Stimulated activated CD4-positive, alpha-beta T cell treated with anti-CD3 and anti-CD28 coated beads, TNF-alpha, amount 100 ng/mL, for 48 hours (primary cell): ENCODE results near the gene TSGA10IP.
A peak's percentile ranks its signal among the peaks of the same experiment; 100 is the strongest.

Experiments
- DNase-seq, 3 donors: peaks; one replicate each; pipeline ENCODE4 v3.0.0-alpha.2; 2020; ENCODE audit warnings: low read depth in 3 of 3

Gene TSGA10IP

DNA sequence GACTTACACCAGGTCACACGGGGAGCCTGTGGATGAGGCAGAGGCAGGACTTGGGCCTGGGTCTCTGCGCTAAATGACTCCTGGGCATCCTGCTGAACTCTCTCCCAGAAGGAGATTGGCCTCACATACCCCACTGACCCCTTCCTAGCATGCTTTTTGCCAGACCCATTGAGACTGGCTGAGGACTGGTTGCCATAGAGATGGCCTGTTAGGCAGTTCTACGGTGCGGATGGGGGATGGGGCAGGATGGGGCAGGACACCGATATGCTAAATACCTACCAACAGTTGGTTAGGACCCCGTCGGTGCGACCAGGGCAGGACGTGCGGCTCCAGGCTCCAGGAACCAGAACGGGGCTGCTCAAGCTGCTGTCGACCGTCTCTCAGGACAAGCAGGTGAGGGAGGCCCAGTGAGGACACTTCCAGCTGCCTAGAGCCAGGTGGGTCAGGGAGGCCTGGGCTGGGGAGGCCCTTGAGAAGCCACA is at the start of gene TSGA10IP:
TSGA10IP (plus strand) TSS at position 51 of the 482 bp plus-strand sequence; CDS start at position 247, 196 bp downstream.
- DNase-seq, result no peak

DNA sequence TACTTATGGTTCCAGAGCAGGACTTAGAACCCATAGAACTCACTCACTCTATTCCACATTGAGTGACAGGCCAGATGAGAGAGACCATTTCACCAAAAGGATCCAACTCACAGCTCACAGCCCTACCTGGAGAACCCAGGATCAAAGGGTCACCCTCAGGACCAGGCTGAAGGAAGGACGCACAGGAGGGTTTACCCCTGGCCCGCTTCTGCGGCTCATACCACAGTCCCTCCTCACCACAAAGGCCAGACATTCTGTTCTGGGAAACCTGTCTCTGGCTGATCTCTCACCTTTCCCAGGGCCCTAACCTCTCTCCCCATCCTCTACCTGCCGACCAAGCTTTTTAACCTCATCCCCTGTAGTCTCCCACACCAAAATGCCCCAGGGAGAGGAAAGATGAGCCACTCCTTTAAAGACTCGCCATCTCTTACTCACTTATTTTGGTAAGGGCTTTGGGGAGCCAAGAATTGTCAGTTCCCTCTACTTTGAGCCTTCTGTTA is 49.7 kb upstream of the TSGA10IP start:
- DNase-seq, result no peak

DNA sequence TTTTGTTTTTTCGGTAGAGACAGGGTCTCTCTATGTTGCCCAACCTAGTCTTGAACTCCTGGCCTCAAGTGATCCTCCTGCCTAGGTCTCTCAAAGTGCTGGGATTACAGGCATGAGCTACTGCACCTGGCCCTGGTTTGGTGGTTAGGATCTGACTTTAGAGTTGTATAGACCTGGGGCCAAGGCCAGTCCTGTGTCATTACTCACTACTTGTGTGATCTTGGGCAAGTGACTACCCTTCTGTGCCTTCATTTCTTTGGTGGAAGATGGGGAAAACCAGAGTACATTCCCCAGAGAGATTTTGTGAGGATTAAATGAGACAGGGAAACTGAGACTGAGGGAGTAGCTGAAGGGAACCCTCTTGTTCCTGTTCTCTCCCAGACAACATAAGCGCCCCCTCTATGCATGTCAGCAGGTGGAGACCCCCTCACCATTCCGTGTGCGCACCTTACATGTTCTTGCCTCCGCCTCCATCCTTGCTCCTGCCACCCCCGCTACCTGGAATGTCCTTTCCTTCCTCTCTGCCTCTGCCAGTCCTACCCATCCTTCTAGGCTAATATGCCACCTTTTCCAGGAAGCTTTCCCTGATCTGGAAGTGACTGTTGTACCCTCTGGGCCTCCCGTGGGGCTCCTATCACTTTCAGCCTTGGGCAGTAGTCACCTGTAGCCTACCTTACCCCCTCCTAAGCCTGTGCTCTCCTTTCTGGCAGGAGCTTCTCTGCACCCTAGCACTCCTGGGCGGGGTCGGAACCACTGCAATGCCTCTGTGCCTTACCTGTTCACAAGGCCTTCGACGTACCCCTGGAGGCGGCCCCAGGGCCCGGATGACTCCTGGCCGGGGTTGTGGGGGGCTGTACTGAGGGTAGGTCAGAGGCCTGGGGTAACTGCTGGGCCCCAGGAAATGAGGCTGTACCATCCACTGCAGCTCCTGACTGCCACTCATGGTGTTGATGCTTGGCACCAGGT is 49.0 kb upstream of the TSGA10IP start:
- no peak for DNase-seq

DNA sequence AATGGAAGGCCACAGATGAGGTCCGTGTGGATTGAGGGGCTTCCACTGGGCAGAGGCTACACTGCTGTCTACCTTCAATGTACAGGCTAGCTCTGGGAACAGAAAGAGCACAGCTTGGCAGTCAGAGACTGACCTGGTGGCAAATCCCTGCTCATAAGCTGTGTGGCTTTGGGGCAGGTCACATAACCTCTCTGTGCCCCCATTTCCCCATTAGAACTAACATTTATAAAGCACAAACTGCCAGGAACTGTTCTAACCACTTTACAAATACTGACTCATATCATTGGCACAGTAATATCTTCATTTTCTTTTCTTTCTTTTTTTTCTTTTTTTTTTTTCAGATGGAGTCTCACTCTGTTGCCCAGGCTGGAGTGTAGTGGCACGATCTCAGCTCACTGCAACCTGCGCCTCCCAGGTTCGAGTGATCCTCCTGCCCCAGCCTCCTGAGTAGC is 48.2 kb upstream of the TSGA10IP start:
- no peak for DNase-seq

DNA sequence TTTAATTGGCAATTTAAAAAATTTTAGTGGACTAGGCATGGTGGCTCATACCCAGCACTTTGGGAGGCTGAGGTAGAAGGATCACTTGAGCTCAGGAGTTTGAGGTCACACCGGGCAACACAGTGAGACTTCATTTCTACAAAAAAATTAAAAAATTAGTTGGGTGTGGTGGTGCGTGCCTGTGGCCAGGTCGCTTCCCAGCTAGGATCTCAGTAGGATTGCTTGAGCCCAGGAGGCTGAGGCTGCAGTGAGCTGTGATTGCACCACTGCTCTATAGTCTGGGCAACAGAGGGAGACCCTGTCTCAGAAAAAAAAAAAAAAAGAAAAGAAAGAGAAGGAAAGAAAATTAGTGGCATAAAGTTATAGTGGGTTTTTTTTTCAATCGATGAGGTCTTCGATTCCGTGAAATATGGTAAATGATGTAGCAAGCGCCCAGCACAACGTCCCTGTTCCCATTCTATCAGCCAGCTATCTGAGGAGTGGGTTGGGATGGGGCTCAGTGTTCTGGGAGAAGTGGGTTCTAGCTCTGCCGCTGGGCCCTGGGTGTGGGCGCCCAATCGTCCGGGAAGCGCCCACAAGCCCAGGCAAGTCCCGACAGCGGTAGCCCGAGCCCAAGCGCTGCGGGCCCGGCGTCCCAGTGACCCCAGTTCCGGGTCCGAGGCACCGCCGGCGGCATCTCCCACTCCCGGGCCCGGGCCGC is 46.5 kb upstream of the TSGA10IP start:
- no peak for DNase-seq

DNA sequence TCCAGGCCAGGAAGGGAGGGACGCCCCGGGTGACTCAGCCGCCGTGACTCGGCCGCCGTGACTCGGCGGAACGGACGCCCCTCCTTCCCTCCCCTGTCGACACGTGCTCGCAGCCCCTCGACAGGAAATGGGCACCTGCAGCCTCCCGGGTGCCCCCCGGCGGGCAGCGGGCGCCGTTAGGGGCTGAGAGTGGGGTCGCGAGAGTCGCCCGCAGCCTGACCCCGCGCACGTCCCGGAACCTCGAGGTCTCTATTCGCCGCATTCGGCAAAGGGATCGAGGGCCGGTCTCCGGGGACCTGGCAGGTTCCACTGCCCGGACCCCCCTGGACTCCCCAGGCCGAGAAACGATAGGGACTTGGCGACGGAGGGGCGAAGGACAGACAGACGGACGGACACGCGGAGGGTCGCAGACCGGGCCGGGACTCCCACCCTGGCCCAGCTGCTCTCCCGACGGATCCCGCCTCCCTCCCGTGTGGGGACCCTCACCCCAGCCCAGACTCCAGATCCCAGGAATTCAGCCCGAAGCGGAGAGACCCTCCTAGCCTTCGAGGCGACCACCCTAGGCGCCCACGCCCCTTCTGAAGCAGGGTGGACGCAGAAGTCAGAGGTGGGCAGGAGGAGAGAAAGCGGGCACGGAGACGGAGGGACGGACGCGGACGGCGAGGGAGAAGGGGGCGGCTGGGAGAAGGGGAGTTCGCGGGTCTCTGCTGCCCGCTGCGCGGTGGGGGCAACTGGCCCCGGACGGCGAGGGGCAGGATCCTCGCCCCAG is 45.7 kb upstream of the TSGA10IP start:
- DNase-seq, result peak; percentile 62 to 80 (median 65)

DNA sequence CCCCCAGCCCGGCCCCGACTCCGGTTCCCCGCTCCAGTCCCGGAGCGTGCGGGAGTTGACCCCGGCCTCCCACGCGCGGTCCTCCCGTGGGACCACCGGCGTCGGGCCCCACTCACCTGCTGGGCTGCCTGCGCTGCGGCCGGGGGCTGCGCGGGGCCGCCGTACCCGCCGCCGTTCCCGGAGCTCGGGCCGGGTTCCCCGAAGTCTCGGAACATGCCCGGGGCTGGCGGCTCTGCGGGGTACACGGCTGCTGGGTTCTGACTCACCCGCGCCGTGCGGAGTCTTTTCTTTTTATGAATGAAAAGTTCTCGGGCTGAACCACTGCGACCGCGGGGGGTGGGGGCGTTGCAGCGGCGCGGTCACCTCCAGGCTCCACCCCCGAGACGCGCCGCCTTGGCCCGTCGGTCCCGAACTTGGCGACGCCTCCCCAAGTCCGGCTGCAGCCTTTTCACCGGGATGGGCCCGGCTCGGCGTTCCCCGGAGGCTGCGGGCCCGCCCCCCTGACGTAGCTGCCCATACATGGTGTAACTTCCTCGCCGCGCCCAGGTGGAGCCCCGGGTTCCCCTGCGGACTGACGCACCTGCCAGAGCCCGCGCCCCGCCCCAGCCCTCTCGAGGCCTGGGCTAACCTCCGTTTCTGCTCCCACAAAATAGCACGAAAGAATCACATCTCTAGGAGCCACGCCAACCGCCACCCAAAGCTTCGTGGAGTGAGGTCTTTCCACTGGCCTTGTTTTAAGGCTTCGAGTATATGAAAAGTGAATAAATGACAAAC is 45.0 kb upstream of the TSGA10IP start, which contains the start of gene FOSL1:
FOSL1 (minus strand) TSS at position 264 of the 774 bp plus-strand sequence; CDS start at position 215, 49 bp downstream.
- peak; percentile 92 to 93 (median 92) for DNase-seq

DNA sequence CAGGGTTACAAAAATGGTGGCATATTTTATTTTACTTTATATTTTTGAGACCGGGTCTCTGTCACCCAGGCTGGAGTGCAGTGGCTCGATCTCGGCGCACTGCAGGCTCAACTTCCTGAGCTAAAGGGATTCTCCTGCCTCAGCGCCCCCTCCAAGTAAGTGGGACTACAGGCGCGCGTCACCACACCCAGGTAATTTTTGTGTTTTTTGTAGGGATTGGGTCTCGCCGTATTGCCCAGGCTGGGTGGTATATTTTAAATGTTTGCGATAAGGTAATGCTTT is 44.4 kb upstream of the TSGA10IP start:
- no peak for DNase-seq

DNA sequence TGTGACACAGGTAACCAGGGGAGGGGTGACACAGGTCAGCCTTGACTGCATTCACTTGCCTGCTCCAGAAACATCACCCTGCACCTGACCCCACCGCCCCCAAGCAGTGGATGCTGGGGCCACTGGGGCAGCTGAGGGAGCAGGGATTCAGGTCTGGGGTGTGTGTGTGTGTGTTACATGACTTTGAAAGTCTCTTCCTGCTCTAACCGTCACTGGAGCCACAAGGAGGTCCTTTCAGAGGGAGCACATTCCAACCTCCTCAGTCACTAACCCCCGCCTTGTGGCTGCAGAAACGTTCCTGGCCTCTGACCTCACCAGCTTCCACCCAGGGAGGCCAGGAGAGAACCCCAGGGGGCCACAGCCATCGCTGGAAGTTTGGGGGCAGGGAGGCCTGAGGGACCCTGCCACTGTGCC is 42.2 kb upstream of the TSGA10IP start:
- no peak for DNase-seq

DNA sequence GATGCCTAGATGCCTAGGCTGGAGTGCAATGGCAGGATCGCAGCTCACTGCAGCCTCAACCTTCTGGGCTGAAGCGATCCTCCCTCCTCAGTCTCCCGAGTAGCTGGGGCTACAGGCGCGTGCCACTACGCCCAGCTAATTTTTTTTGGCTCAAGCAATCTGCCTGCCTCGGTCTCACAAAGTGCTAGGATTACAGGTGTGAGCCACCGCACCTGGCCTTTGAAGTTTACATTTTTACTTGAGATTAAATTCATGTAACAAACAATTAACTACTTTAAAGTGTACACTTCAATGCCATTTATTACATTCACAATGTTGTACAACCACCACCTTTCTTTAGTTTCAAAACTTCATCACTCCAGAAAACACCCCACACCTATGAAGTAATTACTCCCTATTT is 41.6 kb upstream of the TSGA10IP start:
- no peak for DNase-seq

DNA sequence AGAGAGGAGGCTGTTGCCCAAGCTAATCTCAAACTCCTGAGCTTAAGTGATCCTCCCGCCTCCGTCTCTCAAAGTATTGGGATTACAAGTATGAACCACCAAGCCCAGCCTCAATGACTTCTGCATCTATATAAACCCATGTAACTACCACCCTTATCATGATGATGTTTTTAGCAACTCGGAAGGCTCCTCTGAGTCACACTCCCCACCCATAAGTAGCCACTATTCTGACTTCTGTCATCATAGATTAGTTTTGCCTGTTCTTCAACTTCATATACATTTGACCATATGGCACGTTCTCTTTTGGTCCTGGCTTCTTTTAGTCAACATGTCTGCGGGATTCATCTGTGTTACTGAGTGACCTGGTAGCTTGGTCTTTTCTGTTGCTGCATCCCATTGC is 38.7 kb upstream of the TSGA10IP start:
- DNase-seq, result no peak

DNA sequence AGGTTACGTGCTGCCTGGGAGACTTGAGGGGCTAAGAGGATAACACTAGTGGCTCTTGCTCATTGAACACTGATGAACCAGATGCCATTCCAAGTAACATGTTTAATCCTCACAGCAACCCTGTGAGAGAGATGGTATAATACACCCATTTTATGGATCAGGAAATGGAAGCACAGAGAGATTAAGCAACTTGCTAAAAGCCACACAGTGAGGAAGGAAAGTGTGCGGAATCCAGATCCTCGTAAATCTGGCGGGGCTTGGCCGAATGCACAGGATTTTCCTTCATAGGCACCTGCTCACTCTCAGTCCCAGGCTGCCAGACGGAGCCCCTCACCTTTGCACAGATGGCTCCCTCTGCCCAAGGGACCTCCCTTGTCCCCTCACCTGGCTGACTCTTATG is 37.4 kb upstream of the TSGA10IP start:
- no peak for DNase-seq

DNA sequence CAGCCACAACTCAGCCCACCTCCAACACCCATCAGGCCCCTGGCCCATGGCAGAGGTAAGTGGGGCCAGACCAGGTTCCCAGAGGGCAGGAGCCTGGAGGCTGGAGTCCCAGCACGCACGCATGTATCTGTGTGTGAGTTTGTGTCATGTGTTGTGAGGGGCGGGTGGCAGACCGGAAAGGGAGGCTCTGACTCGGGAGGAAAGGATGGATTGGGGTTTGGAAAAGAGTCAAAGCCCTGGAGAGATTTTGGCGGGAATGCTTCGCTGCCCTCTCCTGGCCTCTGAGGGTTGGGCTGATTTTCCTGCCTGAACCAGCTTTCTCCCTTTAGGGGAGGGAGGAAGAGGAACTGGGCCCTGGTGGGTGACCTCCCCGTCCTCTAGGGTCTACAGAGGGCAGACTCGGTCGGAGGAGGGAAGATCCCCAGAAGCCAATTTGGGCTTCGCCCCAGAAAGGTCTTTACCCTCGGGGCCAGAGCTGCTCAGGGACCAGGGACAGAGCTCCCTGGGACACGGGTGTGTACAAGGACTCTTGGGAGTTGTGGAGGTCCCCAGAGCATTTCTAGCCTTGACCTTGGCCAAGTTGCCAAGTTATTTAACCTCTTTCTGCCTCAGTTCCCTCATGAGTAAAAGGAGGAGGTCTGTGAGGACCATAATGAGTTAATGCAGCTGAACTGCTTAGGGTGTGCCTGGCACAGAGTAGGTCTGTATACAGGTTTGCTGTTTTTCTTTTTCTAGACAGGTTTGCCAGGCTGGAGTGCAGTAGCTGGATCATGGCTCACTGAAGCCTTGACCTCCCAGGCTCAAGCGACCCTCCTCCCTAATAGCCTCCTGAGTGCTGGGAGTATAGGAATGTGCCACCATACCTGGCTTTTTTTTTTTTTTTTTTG is 33.4 kb upstream of the TSGA10IP start:
- DNase-seq, result no peak

DNA sequence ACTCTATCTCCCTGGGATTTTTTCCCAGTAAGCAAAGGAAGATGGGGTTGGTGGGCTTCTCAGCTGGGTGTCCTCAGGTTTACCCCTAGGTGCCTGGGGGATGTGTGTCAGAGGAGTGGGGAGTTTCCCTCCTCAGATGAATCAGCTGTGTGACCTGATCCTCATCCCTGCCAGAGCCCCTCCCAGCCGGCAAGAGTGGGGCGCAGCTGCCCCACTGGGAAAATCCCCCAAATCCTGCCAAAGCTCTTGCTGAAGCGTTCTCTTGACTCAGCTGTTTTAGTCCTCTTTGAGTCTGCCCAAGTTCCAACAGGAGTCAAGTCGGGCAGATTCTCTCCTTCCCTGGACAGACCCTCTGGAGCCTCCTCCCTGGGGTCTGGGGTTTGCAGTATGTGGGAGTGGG is 32.4 kb upstream of the TSGA10IP start:
- no peak for DNase-seq

DNA sequence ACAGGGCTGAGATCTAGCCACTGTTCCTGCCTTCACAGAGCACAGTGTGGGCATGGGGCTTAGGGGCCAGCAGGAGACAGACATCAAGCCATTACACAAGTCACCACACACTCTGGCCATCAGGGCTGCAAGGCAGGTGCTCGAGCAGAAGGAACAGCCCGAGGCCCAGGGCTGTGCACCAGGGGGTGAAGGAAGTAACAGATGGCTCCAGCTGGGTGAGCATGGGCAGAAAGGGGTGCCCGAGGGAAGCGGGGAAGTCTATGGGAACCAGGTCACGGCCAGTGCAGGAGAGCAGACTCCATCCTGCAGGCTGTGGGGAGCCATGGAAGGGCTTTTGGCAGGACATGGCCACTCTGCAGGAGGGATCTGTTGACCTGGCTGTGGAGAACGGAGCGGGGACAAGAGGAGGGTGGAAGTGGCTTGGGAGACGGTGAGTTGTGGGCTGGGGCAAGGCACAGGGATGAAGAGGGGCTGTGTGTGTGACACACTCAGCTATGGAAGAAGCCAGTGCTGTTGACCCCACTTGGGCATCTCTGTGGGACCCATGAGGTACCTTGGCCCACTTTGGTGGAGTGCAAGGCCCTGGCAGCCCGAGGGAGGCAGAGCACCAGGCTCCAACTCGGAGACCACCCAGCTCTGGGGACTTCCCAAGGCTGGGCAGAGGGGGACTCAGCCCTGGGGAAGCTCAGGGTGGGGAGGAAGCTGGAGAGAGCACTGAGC is 30.0 kb upstream of the TSGA10IP start:
- no peak for DNase-seq

DNA sequence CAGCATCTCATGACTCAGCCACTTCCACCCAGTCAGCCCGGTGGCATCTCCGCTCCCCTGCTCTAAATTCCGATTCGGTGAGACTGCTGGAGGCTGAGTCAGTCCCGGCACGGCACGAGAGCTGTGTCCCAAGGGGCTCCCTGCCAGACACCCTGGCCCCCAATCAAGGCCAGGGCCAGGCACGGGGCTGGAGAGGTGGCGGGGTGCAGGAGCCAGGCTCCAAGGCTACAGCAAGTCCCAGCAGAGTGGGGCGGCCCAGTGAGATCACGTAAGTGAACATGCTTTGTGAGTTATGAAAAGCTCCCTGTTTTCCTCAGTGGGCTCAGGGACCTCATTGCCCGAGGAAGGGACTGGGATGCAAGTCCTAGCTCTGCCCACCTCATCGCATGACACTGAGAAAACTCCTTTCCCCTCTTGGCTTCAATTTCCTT is 29.4 kb upstream of the TSGA10IP start:
- no peak for DNase-seq

DNA sequence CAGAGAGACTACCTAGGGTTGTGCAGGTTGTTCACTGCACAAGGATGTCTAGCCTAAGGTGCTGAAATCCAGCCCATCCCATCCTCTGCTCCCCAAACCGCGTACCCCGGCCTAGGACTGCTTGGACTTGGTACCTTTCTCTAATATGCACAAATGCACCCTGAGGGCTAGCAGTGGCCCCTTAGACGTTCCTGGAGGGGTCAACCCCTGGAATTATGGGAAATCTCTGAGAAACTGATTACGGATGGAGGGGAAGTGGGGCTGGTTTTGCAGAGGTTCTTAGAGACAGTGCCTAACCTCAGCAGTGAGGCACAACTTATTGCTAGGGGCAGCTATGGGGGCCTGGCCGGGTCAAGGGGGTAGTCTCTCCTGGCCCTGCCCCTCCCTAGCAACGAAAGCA is 28.9 kb upstream of the TSGA10IP start:
- no peak for DNase-seq

DNA sequence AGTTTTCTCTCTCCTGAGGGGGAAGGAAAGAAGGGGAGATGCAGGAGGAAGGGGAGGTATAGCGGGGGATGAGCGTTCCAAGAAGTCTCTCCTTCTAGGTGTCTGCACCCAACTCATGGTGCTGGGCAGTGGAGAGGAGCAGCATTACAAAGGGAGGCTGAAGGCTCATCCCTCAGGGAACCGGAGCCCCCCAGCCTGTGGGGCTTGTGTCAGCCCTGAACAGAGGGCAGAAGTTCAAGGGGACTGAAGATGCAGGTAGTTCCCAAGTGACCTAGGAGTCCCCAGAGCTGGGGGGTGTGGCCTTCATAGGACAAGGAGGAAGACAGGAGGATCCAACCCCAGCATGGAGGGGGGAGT is 28.2 kb upstream of the TSGA10IP start:
- no peak for DNase-seq

DNA sequence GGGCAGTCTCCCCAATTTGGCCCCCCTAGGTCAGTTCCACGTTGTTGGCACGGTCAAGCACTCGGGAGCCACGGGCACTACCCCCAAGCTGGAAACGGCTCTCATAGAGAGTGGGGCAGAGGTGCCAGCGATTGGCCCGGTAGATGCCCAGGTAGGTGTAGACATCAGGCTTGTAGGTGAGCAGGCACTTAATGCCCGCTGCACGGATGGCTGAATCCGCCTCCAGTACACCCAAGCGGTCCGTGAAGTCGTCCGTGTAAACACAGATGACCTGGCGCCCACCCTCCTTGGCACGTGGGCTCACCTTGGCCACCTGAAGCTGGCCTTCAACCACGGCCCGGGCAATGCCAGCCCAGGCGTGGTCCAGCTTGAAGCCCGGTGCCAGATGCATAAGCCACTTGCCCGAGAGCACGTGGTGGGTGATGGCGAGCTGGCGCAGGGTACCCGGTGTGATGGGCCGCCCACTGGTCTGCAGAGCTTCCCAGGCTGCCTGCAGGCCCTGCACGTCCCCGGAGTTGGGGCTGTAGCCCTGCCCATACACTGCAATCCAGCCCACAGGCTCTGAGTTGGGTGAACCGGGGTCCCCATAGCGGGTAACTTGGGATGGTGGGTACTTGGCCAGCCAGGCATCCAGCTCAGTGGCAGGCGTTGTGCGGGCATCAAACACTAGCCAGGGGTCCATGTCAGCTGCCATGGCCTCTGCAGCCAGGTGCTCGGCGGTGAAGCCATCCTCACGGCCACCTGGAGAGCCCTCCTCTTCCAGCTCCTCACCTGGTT is 27.7 kb upstream of the TSGA10IP start:
- DNase-seq, result no peak
